ACHN (cell line): ENCODE results near the gene MSI2.

ENCODE experiments used
- DNase-seq: peaks from one replicate; pipeline ENCODE4 v3.0.0-alpha.2; 2015
- in situ Hi-C: cut with HindIII; loops from 2 replicates; pipeline ENCODE4 v1.10.0; 2017; ENCODE audit warnings: low sequenced_read_pairs, low pct_ligation_motif_present, low pct_unique_long_range_greater_than_20kb

Gene MSI2

DNA sequence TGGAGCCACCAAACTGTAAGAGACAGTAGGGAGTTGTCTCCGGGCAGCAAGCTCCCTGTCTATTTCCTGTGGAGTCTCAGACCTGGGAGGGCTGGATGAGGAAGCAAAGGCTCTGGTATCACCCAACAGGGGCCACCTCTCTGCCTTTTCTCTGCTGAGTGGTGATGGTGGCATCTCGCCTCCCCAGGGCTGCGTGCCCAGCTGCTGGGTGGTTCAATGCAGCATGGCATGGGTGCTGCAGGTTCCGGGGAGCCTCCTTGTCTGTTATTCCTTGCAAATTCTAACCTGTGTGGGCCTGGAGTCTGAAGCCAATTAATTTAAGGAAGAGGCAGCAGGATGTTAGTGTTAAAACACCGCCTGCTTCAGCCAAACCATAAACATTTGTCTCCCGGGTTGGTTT lies 410.6 kb downstream of the MSI2 start:
- no peak for DNase-seq

DNA sequence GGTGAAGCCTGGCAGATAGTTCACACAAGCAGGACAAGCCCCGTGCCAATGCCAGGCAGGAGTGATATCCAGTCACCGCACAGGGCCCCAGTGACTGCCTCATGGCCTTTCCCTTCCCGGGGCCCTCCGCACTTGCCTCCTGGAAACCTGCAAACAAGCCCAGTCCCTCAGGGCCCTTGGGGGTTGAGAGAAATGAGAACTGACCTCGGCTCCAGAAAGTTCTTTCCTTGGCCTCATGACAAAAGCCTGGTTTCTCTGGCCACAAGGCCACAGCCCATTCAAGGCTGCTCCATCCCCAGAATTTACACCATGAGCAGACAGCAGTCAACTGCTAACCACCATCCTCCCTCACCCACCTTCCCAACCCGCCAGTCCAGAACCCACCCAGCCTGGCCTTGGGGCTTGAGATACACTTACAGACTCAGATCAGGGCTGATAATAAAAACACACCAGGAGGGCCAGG lies 411.2 kb downstream of the MSI2 start:
- in situ Hi-C loops = no loop called here
- no peak for DNase-seq

More for the DNA sequence above, 410.6 kb downstream of the MSI2 start:
- in situ Hi-C loops = no loop called here

GRCh38 chr17:57668332-57668731 lies 412.0 kb downstream of the MSI2 start:
- DNase-seq = no peak
- in situ Hi-C loops = no loop called here

GRCh38 chr17:57669671-57670529 lies 413.6 kb downstream of the MSI2 start:
- no peak for DNase-seq
- in situ Hi-C loops = no loop called here

GRCh38 chr17:57670769-57671569 lies 414.6 kb downstream of the MSI2 start:
- in situ Hi-C loops = no loop called here
- DNase-seq = no peak

DNA sequence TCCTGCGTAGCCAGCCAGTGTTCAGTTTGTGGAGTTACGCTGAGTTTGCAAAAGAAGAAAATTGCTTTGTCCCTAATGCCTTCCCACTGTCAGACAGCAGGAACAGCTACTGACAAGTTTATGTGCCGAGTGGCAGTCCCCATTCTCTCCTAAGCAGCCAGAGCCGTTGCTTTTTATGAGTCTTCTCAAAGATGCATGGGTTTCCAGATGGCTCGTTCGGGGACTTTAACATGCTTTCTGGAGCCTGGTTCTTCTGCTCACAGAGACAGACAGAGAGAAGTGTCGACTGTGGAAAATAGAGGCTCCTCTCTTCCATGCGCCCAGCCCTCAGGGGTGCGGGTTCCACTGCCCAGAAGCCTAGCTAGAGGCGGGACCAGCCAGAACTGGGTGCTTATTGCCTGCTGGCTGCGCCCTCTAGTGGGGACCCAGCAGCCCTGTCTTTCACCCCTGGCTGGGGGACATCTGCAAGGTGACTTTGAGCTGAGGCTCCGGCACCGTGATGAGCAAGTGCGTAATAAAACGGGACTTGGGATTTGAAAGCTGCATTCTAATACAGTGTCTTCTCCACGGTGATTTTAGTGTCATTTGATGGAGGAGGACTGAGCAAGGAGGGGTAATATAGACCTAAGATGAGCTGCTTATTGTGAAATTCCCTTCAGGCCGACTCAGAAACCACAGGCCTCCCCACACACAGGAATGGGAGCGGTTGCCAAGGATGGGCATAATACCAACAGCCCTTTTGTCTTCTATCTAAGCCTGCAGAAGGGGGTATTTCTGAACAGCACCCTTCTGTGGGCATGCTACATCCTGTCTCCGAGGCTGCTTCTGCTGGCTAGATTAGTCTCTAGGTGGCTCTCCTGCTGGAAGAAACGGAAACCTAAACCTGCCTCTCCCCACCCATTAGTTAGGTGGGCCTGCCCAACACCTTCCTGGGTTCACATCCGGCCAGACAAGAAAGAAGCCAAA lies 415.6 kb downstream of the MSI2 start:
- peak; percentile 76 for DNase-seq
- in situ Hi-C loops = no loop called here

DNA sequence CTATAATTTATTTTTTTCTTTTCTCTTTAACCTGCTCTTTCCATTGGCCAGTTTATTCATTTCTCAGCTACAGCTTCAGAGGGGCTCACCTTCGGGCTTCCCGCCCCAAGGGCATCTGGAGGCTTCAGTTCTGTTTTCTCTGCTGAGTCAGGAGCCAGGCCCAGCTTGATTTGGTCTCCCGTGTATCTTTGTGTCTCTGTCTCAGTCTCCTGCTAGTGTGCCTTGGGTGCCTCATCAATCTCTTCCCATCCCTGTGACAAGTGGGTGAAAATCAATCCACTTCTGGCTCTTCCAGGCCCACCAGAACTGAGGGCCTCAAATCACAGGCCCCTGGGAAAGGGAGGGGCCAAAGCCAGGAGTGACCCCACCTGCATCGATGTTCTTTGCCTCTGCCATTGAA lies 416.6 kb downstream of the MSI2 start:
- no peak for DNase-seq
- in situ Hi-C loops = no loop called here

GRCh38 chr17:57674894-57675293 lies 418.6 kb downstream of the MSI2 start:
- in situ Hi-C loops = no loop called here

DNA sequence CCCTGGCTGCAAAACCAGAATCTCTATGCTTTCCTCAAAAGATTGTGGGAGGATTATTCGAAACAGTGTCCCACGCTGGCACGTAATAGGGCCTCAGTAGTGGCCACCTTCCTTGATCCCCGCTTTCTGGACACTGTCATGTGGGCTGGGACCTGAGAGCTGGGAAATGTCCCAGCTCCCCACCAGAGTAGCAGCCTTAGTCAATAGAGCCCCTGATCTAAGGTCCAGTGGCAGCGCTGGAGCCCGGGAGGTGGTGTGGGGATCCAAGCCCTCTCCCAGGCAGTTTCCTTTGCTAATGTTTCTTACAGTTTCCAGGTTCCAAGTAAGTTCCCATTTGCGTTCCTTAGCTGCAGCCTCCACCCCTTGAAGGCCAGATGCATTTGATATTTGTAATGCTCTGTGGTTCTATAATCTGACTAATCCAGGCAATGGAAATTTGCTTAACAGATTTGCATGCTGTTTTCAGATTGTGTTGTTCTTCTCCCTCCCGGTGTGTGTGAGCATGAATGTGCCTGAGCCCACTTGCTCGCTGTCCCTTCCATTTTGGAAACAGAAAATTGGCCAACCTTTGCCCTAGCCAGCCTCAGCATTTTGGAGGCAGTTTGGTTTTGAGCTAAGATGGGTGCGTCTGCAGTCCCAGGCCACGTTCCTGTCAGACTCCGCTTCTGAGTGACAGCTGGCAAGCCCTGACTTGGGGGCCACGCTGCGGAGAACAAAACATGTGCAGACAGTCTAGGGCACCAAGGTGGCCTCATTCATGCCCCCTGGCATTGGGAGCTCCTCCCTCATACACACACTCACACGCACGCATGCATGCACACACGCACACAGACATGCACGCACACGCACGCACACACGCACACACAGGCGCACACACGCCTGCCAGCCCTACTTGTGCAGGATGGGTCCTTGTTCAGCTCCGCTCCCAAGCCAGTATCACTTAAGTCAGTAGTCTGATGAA lies 419.4 kb downstream of the MSI2 start:
- DNase-seq = no peak
- in situ Hi-C loops = no loop called here

More at GRCh38 chr17:57674894-57675293, 418.6 kb downstream of the MSI2 start:
- DNase-seq = no peak

DNA sequence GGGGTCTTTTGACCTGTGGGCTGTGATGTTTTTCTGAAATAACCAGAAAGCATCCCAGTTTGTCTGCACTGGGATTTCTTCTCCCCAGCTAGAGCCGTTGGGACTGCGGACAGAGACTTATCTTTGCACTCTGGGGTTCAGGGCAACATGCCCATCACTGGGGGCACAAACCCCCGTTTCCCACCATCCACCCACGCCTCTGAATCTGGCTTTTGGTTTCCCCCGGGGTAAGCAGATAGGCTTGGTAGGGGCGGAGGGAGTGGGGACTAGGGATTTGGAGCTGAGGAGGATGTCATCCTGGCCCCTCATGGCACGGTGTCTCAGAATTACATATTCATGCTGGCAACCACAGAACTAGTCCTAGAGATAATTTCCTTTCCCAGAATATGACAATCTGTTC lies 420.2 kb downstream of the MSI2 start:
- DNase-seq = no peak
- in situ Hi-C loops = no loop called here

GRCh38 chr17:57677301-57677700 lies 421.0 kb downstream of the MSI2 start:
- in situ Hi-C loops = no loop called here
- DNase-seq = no peak

GRCh38 chr17:57677858-57678257 lies 421.5 kb downstream of the MSI2 start:
- in situ Hi-C loops = no loop called here

DNA sequence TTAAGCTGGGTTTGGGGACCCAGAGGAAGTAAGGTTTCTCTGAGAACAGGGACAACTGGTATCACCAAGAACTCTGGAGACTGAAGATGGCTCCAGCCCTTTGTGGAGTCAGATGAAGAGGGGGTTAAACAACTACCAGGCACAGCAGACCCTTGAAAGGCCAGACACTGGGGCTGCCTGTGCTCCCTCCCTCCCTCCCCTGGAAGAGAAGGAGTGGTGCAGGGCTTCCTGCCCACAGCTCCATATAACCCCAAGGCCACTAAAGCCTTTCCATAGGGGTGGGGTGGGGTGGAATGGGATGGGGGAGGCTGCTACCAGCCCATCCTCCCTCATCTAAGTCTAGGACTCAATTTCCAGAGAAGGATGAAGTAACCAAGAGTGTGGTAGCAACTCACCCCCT lies 422.1 kb downstream of the MSI2 start:
- in situ Hi-C loops = no loop called here
- DNase-seq = no peak

More at GRCh38 chr17:57677858-57678257, 421.5 kb downstream of the MSI2 start:
- DNase-seq = no peak

DNA sequence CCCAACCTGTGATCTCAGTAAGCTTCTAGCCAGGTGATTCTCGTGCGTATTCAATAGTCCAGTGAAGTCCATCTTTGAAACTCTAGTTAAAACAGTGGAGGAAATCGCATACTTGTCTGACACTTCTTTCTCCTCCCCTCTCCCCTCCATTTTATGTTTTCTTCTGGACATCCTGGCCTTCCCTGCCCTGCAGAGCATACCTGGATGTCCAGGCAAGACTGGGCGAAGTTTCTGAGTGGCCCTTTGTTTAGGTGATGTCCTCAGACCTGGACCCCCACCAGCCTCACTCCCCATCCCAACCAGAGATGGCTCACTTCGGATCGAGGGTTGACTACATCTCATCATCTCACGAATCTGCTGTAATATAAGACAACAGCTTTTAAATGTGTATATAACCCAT lies 423.0 kb downstream of the MSI2 start:
- DNase-seq = no peak
- in situ Hi-C loops = no loop called here

GRCh38 chr17:57679906-57680695 lies 423.8 kb downstream of the MSI2 start:
- in situ Hi-C loops = no loop called here
- DNase-seq = no peak

DNA sequence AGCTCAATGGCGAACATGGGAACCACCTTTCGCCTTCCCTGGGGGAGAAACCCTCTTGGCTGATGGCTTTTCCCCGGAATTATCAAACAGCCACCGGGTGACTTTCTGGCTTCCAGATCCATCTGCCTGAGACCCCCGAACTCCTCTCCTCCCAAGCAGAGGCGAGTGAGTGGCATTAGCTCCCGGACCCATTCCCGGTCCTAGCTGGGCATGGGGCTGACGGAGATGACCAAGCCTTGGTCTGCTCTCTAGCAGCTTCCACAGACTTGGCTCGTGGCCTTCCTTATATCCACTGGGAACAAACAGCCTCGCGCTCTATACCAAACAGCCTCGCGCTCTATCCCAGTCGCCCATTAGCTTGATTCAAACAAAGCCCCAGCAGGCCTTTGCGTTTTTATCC lies 426.4 kb downstream of the MSI2 start:
- in situ Hi-C loops = no loop called here
- DNase-seq = no peak
